NB4 (cell line): ENCODE measurements around the gene LINC01488.

Source experiments
- MAX ChIP-seq: IDR thresholded peaks from 2 replicates; pipeline ENCODE4 v1.6.1; 2011; ENCODE audit warnings: low read depth, low read length
- POLR2A ChIP-seq: IDR thresholded peaks from 2 replicates; pipeline ENCODE4 v1.6.1; 2011; ENCODE audit warnings: mild to moderate bottlenecking; ENCODE audit not compliant: insufficient read length; ENCODE audit errors: extremely low read depth
- TF ChIP-seq, protein P1 (sequence below): IDR thresholded peaks from one replicate; pipeline ENCODE4 v1.5.1; 2012; ENCODE audit warnings: low read depth, low read length

- TF ChIP-seq POLR2A = no peak
- TF ChIP-seq, protein P1, sequence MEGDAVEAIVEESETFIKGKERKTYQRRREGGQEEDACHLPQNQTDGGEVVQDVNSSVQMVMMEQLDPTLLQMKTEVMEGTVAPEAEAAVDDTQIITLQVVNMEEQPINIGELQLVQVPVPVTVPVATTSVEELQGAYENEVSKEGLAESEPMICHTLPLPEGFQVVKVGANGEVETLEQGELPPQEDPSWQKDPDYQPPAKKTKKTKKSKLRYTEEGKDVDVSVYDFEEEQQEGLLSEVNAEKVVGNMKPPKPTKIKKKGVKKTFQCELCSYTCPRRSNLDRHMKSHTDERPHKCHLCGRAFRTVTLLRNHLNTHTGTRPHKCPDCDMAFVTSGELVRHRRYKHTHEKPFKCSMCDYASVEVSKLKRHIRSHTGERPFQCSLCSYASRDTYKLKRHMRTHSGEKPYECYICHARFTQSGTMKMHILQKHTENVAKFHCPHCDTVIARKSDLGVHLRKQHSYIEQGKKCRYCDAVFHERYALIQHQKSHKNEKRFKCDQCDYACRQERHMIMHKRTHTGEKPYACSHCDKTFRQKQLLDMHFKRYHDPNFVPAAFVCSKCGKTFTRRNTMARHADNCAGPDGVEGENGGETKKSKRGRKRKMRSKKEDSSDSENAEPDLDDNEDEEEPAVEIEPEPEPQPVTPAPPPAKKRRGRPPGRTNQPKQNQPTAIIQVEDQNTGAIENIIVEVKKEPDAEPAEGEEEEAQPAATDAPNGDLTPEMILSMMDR = no peak
- TF ChIP-seq MAX = no peak
These were observed 52.7 kb downstream of the LINC01488 start for GRCh38 chr11:69534166-69534530.
